Nucleus accumbens (tissue), 56 donors: Measurements from ENCODE around the gene MARVELD3.
"Not testable (repeated sequence)": the region's sequence is repeated elsewhere in the genome, so short reads cannot be mapped to it uniquely, and the experiment has no call there.

Source experiments
- DNase-seq, 56 donors: peaks; one replicate each; lab custom pipeline; 2025; lab: John Stamatoyannopoulos, UW

MARVELD3 gene

GRCh38 chr16:71626018-71626857 lies at the start of gene MARVELD3:
Gene MARVELD3, plus strand, starts transcription at chr16:71626184. Its CDS starts 46 bp downstream, at chr16:71626230.
- DNase-seq = peak in 1 of 56 donors; percentile 53

- no peak for DNase-seq
Observed at GRCh38 chr16:71576971-71577370, 49.0 kb upstream of the MARVELD3 start, which contains the start of gene TAT. Gene TAT, minus strand, starts transcription at chr16:71577092. Its CDS starts 677 bp downstream, at chr16:71576415.

GRCh38 chr16:71582553-71582848 lies 43.5 kb upstream of the MARVELD3 start:
- not testable (repeated sequence) for DNase-seq

GRCh38 chr16:71584543-71585317 lies 41.3 kb upstream of the MARVELD3 start:
- DNase-seq = no peak

- DNase-seq = no peak
Observed at GRCh38 chr16:71585318-71585703, 40.7 kb upstream of the MARVELD3 start.

- DNase-seq = not testable (repeated sequence)
Observed at GRCh38 chr16:71589334-71589733, 36.6 kb upstream of the MARVELD3 start.

- DNase-seq = not testable (repeated sequence)
Observed at GRCh38 chr16:71590071-71590470, 35.9 kb upstream of the MARVELD3 start.

- no peak for DNase-seq
Observed at GRCh38 chr16:71590584-71590983, 35.4 kb upstream of the MARVELD3 start.

- DNase-seq = no peak
Observed at GRCh38 chr16:71591917-71592316, 34.1 kb upstream of the MARVELD3 start.

- DNase-seq = no peak
Observed at GRCh38 chr16:71593048-71593999, 32.7 kb upstream of the MARVELD3 start.

- no peak for DNase-seq
Observed at GRCh38 chr16:71594000-71594646, 31.9 kb upstream of the MARVELD3 start.

- DNase-seq = not testable (repeated sequence)
Observed at GRCh38 chr16:71595340-71595826, 30.6 kb upstream of the MARVELD3 start.

- not testable (repeated sequence) for DNase-seq
Observed at GRCh38 chr16:71598426-71598825, 27.6 kb upstream of the MARVELD3 start.

GRCh38 chr16:71600822-71601221 lies 25.2 kb upstream of the MARVELD3 start:
- DNase-seq = no peak

GRCh38 chr16:71609066-71609465 lies 16.9 kb upstream of the MARVELD3 start:
- no peak for DNase-seq

GRCh38 chr16:71610447-71610846 lies 15.5 kb upstream of the MARVELD3 start:
- DNase-seq = no peak

GRCh38 chr16:71610936-71611871 lies 14.8 kb upstream of the MARVELD3 start:
- DNase-seq = peak in 49 of 56 donors; percentile 5 to 78 (median 44)

- DNase-seq = not testable (repeated sequence)
Observed at GRCh38 chr16:71614956-71615355, 11.0 kb upstream of the MARVELD3 start.

GRCh38 chr16:71618429-71618828 lies 7.6 kb upstream of the MARVELD3 start:
- DNase-seq = no peak
